GM12878 (cell line): ENCODE data around the gene MOV10L1.

Experiments used
- CEBPZ ChIP-seq: fragments of 150-350 bp; IDR thresholded peaks from 2 replicates; pipeline ENCODE4 v1.6.1; 2016; ENCODE audit warnings: low read depth, low read length
- CTCF ChIP-seq, 3 experiments: IDR thresholded peaks in 2 of 3; conservative IDR thresholded peaks in 1 of 3; 2 replicates each; pipeline ENCODE4 v1.5.1; 2011; ENCODE audit warnings: low read depth in 3 of 3, low read length in 3 of 3, mild to moderate bottlenecking in 3 of 3, control low read depth in 2 of 3, moderate library complexity in 2 of 3, inconsistent platforms in 1 of 3, mixed read lengths in 1 of 3; ENCODE audit not compliant: control insufficient read depth in 2 of 3, insufficient read depth in 1 of 3; ENCODE audit errors: extremely low read depth in 1 of 3
- FOS ChIP-seq: IDR thresholded peaks from 3 replicates; pipeline ENCODE4 v1.6.1; 2011; ENCODE audit warnings: borderline replicate concordance; ENCODE audit not compliant: insufficient read length; ENCODE audit errors: extremely low read depth
- MTA3 ChIP-seq: IDR thresholded peaks from 2 replicates; pipeline ENCODE4 v1.6.1; 2012; ENCODE audit warnings: low read length, inconsistent platforms, borderline replicate concordance
- MYC ChIP-seq: IDR thresholded peaks from 2 replicates; pipeline ENCODE4 v1.6.1; 2011; ENCODE audit warnings: mild to moderate bottlenecking, low read length, moderate library complexity, inconsistent platforms; ENCODE audit not compliant: insufficient read depth, insufficient replicate concordance, insufficient read length, severe bottlenecking
- YY1 ChIP-seq: IDR thresholded peaks from 2 replicates; pipeline ENCODE4 v1.6.1; 2011; ENCODE audit warnings: low read depth, mild to moderate bottlenecking, low read length
- ZNF274 ChIP-seq: IDR thresholded peaks from one replicate; pipeline ENCODE4 v1.8.0; 2011; ENCODE audit not compliant: insufficient read length, insufficient read depth

GRCh38 chr22:50173983-50174355, 84.2 kb downstream of the MOV10L1 start:
- TF ChIP-seq MTA3: no peak
- no peak for TF ChIP-seq CTCF (IDR thresholded peaks at IDR 0.05 in 2 of 3, conservative IDR thresholded peaks at IDR 0.05 in 1 of 3; ENCODE audit: control insufficient read depth in 2 of 3, extremely low read depth in 1 of 3, insufficient read depth in 1 of 3, low read depth in 3 of 3, low read length in 3 of 3)
- TF ChIP-seq ZNF274: no peak
- no peak for TF ChIP-seq FOS
- no peak for TF ChIP-seq YY1
- TF ChIP-seq MYC: no peak
- no peak for TF ChIP-seq CEBPZ
